ENCODE results near the gene EVX1.

Gene EVX1

DNA sequence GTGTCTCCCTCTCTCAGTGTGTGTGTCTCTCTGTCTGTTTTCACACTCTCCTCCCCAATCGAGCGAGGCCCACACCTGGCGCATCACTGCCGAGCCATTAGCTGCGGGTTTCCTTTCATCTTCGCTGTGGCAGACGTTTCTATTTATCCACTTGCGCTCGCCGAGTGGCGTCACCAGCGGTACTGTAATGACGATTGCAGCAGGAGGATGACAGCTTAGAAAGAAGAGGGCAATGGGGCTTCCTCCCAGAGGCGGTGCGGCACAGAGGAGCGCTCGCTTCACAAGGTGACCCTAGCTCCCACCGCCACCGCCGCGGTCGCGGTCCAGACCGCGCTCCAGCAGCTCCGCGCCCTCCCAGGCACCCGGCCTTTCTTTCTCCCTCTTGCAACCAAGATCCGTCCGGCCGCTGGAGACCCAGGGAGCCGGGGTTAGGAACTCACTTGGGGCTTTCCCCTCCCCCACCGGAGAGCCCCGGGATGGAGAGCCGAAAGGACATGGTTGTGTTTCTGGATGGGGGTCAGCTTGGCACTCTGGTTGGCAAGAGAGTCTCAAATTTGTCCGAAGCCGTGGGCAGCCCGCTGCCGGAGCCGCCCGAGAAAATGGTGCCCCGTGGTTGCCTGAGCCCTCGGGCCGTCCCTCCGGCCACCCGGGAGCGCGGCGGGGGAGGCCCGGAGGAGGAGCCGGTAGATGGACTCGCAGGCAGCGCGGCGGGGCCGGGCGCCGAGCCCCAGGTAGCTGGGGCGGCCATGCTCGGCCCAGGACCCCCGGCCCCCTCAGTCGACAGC lies at the start of gene EVX1:
EVX1 (plus strand) TSS at position 248 of the 785 bp plus-strand sequence; CDS start at position 477, 229 bp downstream.
- H3K4me3 ChIP-seq (ENCODE audit: low read length): peak within 1 kb of the TSS; percentile 40; the same call in 1 of the 2 replicates
- H3K36me3 ChIP-seq (ENCODE audit: insufficient read depth, low read depth, low read length): no peaks in the 10 kb centered on the region
- H3K27ac ChIP-seq (ENCODE audit: low read length): no peak within 1 kb of the TSS
- peaks cover 100% of the 10 kb centered on the region for H3K27me3 ChIP-seq (ENCODE audit: insufficient read depth, low read length)
- H3K9ac ChIP-seq (ENCODE audit: low read depth, low read length): no peak within 1 kb of the TSS
- peaks cover 17% of the 10 kb centered on the region; the same call in 1 of the 2 replicates for H3K9me3 ChIP-seq (ENCODE audit: insufficient read depth, low read depth, low read length)
- H3K4me1 ChIP-seq (ENCODE audit: insufficient read depth, low read length): peaks cover 8% of the 10 kb centered on the region

DNA sequence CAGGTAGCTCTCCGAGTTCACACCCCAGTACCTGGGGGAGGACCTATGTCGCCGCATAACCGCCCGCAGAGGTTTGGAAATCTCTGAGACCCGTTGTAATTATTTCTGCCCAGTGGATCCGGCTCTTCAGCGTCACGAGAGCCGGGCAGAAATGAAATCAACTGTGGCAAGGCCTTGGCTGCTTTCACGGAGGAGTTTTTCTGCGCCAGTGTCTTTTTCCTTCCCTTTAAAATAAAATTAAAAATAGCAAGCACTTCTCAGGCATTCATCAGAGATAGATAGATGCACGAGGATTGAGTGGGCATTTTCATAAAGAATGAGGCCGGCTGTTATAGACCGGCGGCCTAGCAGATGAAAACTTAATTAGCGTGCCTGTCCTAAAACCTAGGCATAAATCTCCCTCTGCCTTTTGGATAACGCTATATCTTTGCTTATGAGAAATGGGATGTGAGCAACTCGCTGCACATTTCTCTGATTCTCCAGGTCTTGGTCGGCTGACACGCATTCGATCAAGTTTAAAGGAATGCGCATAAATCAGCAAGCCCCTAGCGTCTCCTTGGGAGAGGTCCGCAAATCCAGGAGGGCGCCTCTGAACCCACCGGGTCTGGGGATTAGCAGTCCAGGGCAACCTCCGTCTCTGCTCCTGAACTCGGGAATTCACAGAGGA lies 49.1 kb upstream of the EVX1 start:
- Histone ChIP-seq H3K4me3 (ENCODE audit: low read length) (no peak overlapping the region), H3K9ac (ENCODE audit: low read depth, low read length) (no peak overlapping the region), H3K36me3 (ENCODE audit: insufficient read depth, low read depth, low read length) (no peaks in the 10 kb centered on the region), H3K27ac (ENCODE audit: low read length) (no peak overlapping the region), H3K4me1 (ENCODE audit: insufficient read depth, low read length) (no peaks in the 10 kb centered on the region; the same call in 1 of the 2 replicates), H3K9me3 (ENCODE audit: insufficient read depth, low read depth, low read length) (peaks cover 5% of the 10 kb centered on the region; the same call in 1 of the 2 replicates), H3K27me3 (ENCODE audit: insufficient read depth, low read length) (peaks cover 100% of the 10 kb centered on the region)

DNA sequence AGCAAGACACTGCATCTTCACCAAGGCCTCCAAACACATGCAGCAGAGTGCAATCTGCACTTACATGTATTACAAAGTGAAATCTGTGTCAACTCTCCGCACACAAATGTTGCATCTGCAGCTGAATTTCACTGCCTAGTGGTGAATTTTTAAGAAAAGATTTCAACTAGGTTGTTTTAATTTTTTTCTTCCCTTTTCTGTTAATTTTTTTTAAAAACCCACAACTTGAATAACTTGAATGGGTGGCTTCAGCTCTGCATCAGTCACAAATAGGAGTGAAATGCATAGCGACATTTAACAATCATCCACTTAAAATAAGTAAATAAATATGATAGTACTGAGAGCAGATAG lies 48.6 kb upstream of the EVX1 start:
- Histone ChIP-seq H3K36me3 (ENCODE audit: insufficient read depth, low read depth, low read length) (no peaks in the 10 kb centered on the region), H3K4me1 (ENCODE audit: insufficient read depth, low read length) (no peaks in the 10 kb centered on the region; the same call in 1 of the 2 replicates), H3K4me3 (ENCODE audit: low read length) (no peak overlapping the region), H3K9ac (ENCODE audit: low read depth, low read length) (no peak overlapping the region), H3K27ac (ENCODE audit: low read length) (no peak overlapping the region), H3K9me3 (ENCODE audit: insufficient read depth, low read depth, low read length) (peaks cover 5% of the 10 kb centered on the region; the same call in 1 of the 2 replicates), H3K27me3 (ENCODE audit: insufficient read depth, low read length) (peaks cover 100% of the 10 kb centered on the region)

DNA sequence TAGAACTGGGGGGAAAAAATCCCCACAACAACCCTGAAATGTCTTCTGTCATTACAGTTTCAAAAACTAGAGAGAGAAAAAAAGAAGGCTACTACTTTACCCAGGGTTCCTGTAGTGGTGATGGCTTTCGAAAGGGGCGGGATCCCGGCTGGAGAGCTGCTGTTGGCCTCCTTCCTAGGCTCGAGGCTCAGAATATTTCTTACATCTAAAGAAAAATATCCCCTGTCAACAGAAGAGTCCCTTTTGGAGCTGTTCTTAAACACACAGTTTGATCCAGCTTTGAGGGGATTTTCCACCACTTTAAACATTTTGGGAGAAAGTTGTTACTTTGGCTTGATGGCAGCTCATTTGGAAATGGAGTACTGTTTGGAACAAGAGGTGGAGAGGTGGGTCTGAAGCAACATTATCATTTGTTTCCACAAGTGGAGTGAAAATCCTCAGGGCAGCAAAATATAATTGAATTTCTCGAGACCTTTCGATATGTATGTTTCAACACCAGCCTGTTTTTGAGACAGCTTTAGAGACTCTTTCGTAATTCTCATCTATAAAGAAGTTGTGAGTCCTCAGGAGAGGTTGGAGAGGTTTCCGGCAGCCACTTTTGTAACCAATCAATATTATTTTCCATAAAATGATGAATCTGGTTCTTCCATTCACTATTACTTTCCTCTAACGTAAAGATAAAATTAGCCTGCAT lies 47.8 kb upstream of the EVX1 start:
- Histone ChIP-seq H3K4me1 (ENCODE audit: insufficient read depth, low read length) (no peaks in the 10 kb centered on the region), H3K4me3 (ENCODE audit: low read length) (no peak overlapping the region), H3K36me3 (ENCODE audit: insufficient read depth, low read depth, low read length) (no peaks in the 10 kb centered on the region), H3K27me3 (ENCODE audit: insufficient read depth, low read length) (peaks cover 99% of the 10 kb centered on the region), H3K27ac (ENCODE audit: low read length) (no peak overlapping the region), H3K9me3 (ENCODE audit: insufficient read depth, low read depth, low read length) (peaks cover 5% of the 10 kb centered on the region; the same call in 1 of the 2 replicates), H3K9ac (ENCODE audit: low read depth, low read length) (no peak overlapping the region)

DNA sequence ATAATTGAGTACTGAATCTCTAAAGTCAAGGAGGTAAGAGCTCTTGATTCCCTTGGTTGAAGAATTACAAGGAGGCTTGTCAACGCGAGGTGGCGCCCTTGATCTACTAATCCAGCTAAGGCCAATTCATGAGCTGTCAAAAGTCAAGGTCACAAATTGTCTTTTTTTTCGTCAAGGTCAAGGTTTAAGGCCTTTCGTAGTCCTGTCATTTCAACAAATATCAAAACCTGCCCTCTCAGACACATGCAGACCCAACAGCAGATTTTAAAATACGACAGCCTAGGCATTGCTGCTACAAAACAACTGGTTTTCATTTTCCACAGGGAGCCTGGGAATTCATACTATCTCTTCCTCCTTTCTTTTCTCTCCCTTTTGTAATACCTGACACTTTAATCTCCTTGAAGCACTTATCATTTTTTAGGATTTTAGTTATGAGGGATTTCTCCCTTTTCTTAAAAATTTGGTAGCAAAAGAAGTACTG lies 46.3 kb upstream of the EVX1 start:
- Histone ChIP-seq H3K9me3 (ENCODE audit: insufficient read depth, low read depth, low read length) (peaks cover 6% of the 10 kb centered on the region; the same call in 1 of the 2 replicates), H3K9ac (ENCODE audit: low read depth, low read length) (no peak overlapping the region), H3K27ac (ENCODE audit: low read length) (no peak overlapping the region), H3K36me3 (ENCODE audit: insufficient read depth, low read depth, low read length) (no peaks in the 10 kb centered on the region), H3K4me1 (ENCODE audit: insufficient read depth, low read length) (no peaks in the 10 kb centered on the region), H3K4me3 (ENCODE audit: low read length) (no peak overlapping the region), H3K27me3 (ENCODE audit: insufficient read depth, low read length) (peaks cover 99% of the 10 kb centered on the region)

DNA sequence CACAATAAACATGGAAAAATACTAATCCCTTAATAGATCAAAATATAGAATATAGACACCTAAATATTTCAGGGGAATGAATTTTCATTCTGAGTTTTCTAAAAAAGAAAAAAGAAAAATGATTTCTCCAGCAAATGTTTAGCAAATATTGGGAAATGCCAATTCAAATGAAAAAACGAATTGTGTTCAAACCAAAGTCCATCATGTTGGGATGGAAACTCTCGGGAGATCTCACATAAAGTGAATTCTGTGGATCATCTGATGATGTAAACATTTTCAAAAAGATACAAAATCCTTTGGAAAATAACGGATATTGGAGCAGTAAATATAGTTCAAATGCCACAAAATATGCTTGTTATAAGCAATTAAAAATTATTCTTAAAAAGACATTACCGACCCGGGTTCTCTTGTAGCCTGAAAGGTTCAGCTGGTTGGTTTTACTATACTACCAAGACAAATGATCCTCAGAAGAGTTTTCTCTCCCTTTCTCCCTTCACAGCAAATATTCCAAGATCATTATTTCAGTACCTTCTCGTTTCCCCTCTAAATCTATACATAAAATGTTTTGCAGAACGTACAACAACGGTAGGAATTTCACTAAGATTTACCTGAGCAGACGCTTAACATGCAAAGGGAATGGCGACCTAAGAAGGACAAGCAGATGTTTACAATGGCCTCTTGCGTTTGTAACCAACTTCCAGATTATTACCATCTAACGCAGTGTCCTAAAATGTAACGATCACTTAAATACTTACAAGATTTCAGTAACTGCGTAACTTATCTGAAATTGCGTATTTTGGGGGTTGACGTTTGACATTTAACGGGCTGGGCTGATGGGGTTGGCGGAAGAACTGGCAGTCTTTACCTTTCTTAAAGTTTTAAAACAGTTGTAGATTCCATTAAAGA lies 45.2 kb upstream of the EVX1 start:
- H3K9ac ChIP-seq (ENCODE audit: low read depth, low read length): no peak overlapping the region
- H3K27me3 ChIP-seq (ENCODE audit: insufficient read depth, low read length): peaks cover 99% of the 10 kb centered on the region
- H3K4me1 ChIP-seq (ENCODE audit: insufficient read depth, low read length): no peaks in the 10 kb centered on the region
- no peak overlapping the region for H3K27ac ChIP-seq (ENCODE audit: low read length)
- no peak overlapping the region for H3K4me3 ChIP-seq (ENCODE audit: low read length)
- H3K9me3 ChIP-seq (ENCODE audit: insufficient read depth, low read depth, low read length): peaks cover 9% of the 10 kb centered on the region; the same call in 1 of the 2 replicates
- H3K36me3 ChIP-seq (ENCODE audit: insufficient read depth, low read depth, low read length): no peaks in the 10 kb centered on the region

DNA sequence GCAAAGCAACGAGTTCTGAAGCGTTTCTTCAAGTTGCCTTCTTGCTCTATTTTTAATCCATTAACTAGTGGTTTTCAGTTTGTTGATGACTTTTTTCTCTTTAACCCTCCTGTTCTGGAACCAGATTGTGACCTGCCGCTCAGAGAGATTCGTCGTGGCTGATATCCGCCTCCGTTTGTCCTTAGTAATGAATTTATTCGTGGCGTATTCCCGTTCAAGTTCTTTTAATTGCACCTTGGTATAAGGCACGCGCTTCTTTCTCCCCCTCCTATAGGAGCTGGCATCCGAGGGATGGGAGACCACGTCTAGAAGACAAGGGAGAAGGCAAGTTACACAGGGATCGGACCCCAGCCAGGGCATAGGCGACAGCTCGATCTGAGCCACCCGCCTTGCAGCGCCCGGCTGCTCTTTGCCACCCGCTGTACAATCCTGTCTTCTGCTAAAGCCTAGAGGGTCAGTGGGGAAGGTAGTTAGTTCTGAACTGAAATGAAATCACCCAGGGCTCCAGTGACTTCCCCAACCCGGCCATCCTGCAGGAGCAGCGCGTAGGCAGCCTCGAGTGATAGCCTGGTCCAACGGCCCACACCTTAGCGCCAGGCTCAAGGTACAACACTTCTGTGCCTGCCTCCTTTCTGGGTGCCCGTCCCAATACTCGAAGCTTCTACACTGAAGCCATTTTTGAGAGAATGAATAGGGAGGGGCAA lies 44.3 kb upstream of the EVX1 start:
- Histone ChIP-seq H3K4me3 (ENCODE audit: low read length) (no peak overlapping the region), H3K9ac (ENCODE audit: low read depth, low read length) (no peak overlapping the region), H3K27me3 (ENCODE audit: insufficient read depth, low read length) (peaks cover 99% of the 10 kb centered on the region), H3K4me1 (ENCODE audit: insufficient read depth, low read length) (no peaks in the 10 kb centered on the region), H3K27ac (ENCODE audit: low read length) (no peak overlapping the region), H3K36me3 (ENCODE audit: insufficient read depth, low read depth, low read length) (no peaks in the 10 kb centered on the region), H3K9me3 (ENCODE audit: insufficient read depth, low read depth, low read length) (peaks cover 9% of the 10 kb centered on the region; the same call in 1 of the 2 replicates)

DNA sequence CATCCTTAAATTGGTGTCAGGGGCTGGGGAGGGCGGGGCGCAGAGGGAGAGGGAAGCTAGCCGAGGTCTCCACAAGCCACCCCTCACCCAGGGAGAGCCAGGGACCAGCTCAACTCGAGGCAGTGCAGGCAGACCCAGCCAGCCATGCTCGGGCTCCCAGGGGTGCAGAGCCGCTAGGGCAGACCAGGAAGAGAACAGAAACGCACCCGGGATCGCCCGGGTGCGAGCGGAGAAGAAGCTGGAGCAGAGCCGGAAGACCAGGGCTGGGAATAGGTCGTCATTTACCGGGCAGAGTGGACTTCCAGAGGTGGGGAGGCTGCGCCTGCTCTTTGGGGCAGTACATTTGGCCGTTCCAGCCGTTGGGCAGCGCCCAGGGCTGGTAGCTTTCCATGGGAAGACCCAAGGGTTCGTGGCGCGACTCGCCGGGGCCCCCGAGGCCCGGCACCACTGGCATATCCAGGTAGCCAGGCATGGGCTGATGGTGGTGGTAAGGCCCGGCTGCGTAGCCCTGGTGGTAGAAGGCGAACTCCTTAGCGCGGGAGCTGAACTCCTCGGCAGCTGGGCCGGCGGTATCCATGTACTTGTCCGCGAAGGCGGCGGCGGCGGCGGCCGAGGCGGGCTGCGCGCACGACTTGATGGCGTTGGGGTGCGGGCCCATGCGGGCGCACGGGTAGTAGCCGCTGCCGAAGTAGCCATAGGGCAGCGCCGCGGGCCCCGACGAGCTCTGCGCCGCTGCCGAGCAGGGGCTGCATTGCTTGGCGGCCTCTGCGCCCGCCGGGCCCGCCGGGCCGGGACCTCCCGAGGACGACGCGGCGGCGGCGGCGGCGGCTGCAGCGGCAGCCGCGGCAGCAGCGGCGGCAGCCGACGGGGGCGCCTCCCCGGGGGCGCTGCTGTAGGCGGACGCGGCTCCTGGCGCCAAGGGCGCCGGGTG lies 43.5 kb upstream of the EVX1 start:
- peaks cover 9% of the 10 kb centered on the region; the same call in 1 of the 2 replicates for H3K9me3 ChIP-seq (ENCODE audit: insufficient read depth, low read depth, low read length)
- no peak overlapping the region for H3K4me3 ChIP-seq (ENCODE audit: low read length)
- peaks cover 99% of the 10 kb centered on the region for H3K27me3 ChIP-seq (ENCODE audit: insufficient read depth, low read length)
- H3K36me3 ChIP-seq (ENCODE audit: insufficient read depth, low read depth, low read length): no peaks in the 10 kb centered on the region
- H3K9ac ChIP-seq (ENCODE audit: low read depth, low read length): no peak overlapping the region
- no peaks in the 10 kb centered on the region for H3K4me1 ChIP-seq (ENCODE audit: insufficient read depth, low read length)
- no peak overlapping the region for H3K27ac ChIP-seq (ENCODE audit: low read length)

DNA sequence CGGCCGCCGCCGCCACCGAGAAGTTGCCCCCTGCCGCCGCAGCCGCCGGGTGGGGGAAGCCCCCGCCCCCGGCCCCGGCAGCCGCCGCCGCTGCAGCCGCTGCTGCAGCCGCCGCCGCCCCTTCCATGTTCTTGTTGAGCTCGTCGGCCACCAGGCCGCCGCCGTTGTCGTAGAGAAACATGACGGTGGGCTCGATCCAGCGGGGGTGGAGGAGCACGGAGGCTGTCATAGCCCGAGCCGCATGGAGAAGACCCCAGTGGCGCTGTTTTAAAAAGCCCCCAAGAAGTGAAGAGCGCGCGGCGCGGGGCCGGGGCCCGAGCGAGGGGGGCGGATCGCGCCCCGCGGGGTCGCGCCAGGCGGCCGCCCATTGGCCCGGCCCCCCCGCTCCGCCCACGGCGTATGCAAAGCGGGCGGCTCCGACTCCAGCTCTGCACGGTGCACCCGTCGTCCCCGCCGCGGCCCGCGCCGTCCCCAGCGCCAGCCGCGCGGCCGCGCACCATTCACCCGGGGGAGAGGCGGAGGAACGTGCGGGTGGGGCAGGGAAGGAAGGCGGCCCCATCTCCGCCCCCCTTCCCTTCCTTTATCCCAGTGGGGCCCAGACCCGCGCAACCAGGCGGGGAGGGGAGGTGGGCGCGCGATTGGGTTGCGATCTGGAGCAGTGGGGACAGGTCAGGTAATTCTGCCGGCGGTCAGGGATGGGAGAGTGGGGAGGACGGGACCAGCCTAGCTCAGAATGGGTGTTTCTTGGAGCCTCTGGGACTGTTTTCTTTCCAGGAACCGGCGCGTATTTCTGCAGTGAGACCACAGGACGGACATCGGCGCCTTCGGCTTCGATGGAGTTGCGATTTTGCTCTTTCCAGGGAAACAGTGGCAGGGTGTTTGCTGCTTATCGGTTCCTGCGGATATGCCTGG lies 42.5 kb upstream of the EVX1 start, which contains the start of gene HOXA13:
HOXA13 (minus strand) TSS at position 243 of the 912 bp plus-strand sequence; CDS start at position 229, 14 bp downstream.
- no peaks in the 10 kb centered on the region for H3K36me3 ChIP-seq (ENCODE audit: insufficient read depth, low read depth, low read length)
- no peaks in the 10 kb centered on the region for H3K4me1 ChIP-seq (ENCODE audit: insufficient read depth, low read length)
- H3K4me3 ChIP-seq (ENCODE audit: low read length): peak within 1 kb of the TSS; percentile 29; the same call in 1 of the 2 replicates
- no peak within 1 kb of the TSS for H3K9ac ChIP-seq (ENCODE audit: low read depth, low read length)
- no peak within 1 kb of the TSS for H3K27ac ChIP-seq (ENCODE audit: low read length)
- peaks cover 9% of the 10 kb centered on the region; the same call in 1 of the 2 replicates for H3K9me3 ChIP-seq (ENCODE audit: insufficient read depth, low read depth, low read length)
- H3K27me3 ChIP-seq (ENCODE audit: insufficient read depth, low read length): peaks cover 99% of the 10 kb centered on the region
